SK-N-SH (cell line): ENCODE results near the gene CD34. TPM values are rescaled to one million over a fixed set of nuclear protein-coding genes. Genes with fewer than 3 reads are reported as not detected.

Source experiments
- CTCF ChIA-PET: fragments of 300-600, 350-600 bp; formaldehyde crosslinking; extraction: SDS; loops from one replicate; lab custom pipeline; 2021; lab: Yijun Ruan, JAX
- POLR2A ChIA-PET: fragments of 350-600 bp; sonication (Branson Sonifier 250); formaldehyde crosslinking; extraction: SDS; loops from one replicate; lab custom pipeline; 2020; ENCODE audit warnings: antibody characterized with exemption, inconsistent platforms; lab: Yijun Ruan, JAX
- DNase-seq: peaks from one replicate; pipeline ENCODE4 v3.0.0; 2012
- H2AFZ ChIP-seq: fragments of 200-600 bp; sonication (generic); 2 replicates; pipeline ENCODE4 v1.8.1; 2016; ENCODE audit warnings: antibody characterized with exemption, mild to moderate bottlenecking, low read depth
- H3F3A ChIP-seq: fragments of 200-600 bp; sonication (generic); replicated peaks from 2 replicates; pipeline ENCODE3; 2016; ENCODE audit warnings: antibody characterized with exemption, mild to moderate bottlenecking; ENCODE audit not compliant: insufficient read depth
- H3K27ac ChIP-seq, 2 experiments: fragments of 200-500 bp in 1 of 2; fragments of 200-600 bp in 1 of 2; sonication (Bioruptor generic) in 1 of 2; sonication (generic), shearing (Covaris generic) in 1 of 2; 2 replicates each; pipeline versions ENCODE4 v1.5.1 to v1.6.1; 2014 to 2016; ENCODE audit warnings: low read depth in 2 of 2, inconsistent platforms in 1 of 2, low read length in 1 of 2, mild to moderate bottlenecking in 1 of 2, mixed read lengths in 1 of 2
- H3K27me3 ChIP-seq: fragments of 200-600 bp; sonication (generic), shearing (Covaris generic); 2 replicates; pipeline ENCODE4 v1.6.1; 2016; ENCODE audit warnings: mixed run types; ENCODE audit not compliant: insufficient read depth
- H3K36me3 ChIP-seq, 2 experiments: fragments of 200-500 bp in 1 of 2; fragments of 200-600 bp in 1 of 2; sonication (Bioruptor generic) in 1 of 2; sonication (generic) in 1 of 2; replicated peaks in 1 of 2; 2 replicates each; pipeline versions ENCODE3 to v1.5.1; 2014 to 2016; ENCODE audit warnings: low read length in 1 of 2, mild to moderate bottlenecking in 1 of 2; ENCODE audit not compliant: insufficient read depth in 2 of 2, control insufficient read depth in 1 of 2
- H3K4me1 ChIP-seq, 2 experiments: fragments of 200-500 bp in 1 of 2; fragments of 200-600 bp in 1 of 2; sonication (Bioruptor generic) in 1 of 2; sonication (generic), shearing (Covaris generic) in 1 of 2; 2 replicates each; pipeline versions ENCODE4 v1.5.1 to v1.6.1; 2014 to 2016; ENCODE audit warnings: low read depth in 1 of 2, low read length in 1 of 2, mixed run types in 1 of 2; ENCODE audit not compliant: insufficient read depth in 2 of 2, control insufficient read depth in 1 of 2
- H3K4me2 ChIP-seq: fragments of 200-600 bp; sonication (generic), shearing (Covaris generic); 2 replicates; pipeline ENCODE4 v1.6.1; 2017; ENCODE audit warnings: mixed run types
- H3K4me3 ChIP-seq, 2 experiments: fragments of 200-500 bp in 1 of 2; fragments of 200-600 bp in 1 of 2; sonication (Bioruptor generic) in 1 of 2; sonication (generic), shearing (Covaris generic) in 1 of 2; 2 replicates each; pipeline versions ENCODE4 v1.5.1 to v1.8.1; 2014 to 2016; ENCODE audit warnings: low read depth in 2 of 2, inconsistent platforms in 1 of 2, low read length in 1 of 2, mild to moderate bottlenecking in 1 of 2, mixed read lengths in 1 of 2, moderate library complexity in 1 of 2
- H3K79me2 ChIP-seq: fragments of 200-600 bp; sonication (generic); 2 replicates; pipeline ENCODE4 v1.8.1; 2017; ENCODE audit warnings: mild to moderate bottlenecking; ENCODE audit not compliant: insufficient read depth
- H3K9ac ChIP-seq: fragments of 200-600 bp; sonication (generic); 2 replicates; pipeline ENCODE4 v1.6.1; 2017; ENCODE audit warnings: mixed run types
- H3K9me2 ChIP-seq: fragments of 200-600 bp; sonication (generic); 2 replicates; pipeline ENCODE4 v1.6.1; 2017; ENCODE audit warnings: mixed run types
- H3K9me3 ChIP-seq: fragments of 200-600 bp; sonication (generic); 2 replicates; pipeline ENCODE4 v1.6.1; 2017; ENCODE audit warnings: mixed run types, mild to moderate bottlenecking, moderate library complexity
- H4K20me1 ChIP-seq: fragments of 200-600 bp; sonication (generic); 2 replicates; pipeline ENCODE4 v1.6.1; 2017; ENCODE audit warnings: mild to moderate bottlenecking, mixed run types; ENCODE audit not compliant: insufficient read depth
- ELF1 ChIP-seq: IDR thresholded peaks from 2 replicates; pipeline ENCODE4 v1.4.0; 2012
- EP300 ChIP-seq, 2 experiments: IDR thresholded peaks; 2 replicates each; pipeline versions ENCODE4 v1.4.0 to v1.6.1; 2012; ENCODE audit warnings: borderline replicate concordance in 1 of 2, low read depth in 1 of 2, low read length in 1 of 2
- EZH2phosphoT487 ChIP-seq: fragments of 200-600 bp; sonication (generic); IDR thresholded peaks from 2 replicates; pipeline ENCODE4 v1.6.1; 2017; ENCODE audit warnings: low read depth, mixed run types, mild to moderate bottlenecking, antibody characterized with exemption, moderate library complexity, borderline replicate concordance
- FOXJ3 ChIP-seq: sonication (generic); formaldehyde crosslinking; IDR thresholded peaks from 2 replicates; pipeline ENCODE4 v1.5.1; 2020; ENCODE audit warnings: mild to moderate bottlenecking, missing genetic modification reagents
- GABPA ChIP-seq: IDR thresholded peaks from 2 replicates; pipeline ENCODE4 v1.4.0; 2012; ENCODE audit warnings: low read depth, mild to moderate bottlenecking
- IRF3 ChIP-seq: fragments of 150-350 bp; IDR thresholded peaks from 2 replicates; pipeline ENCODE4 v1.6.1; 2016; ENCODE audit warnings: mild to moderate bottlenecking, low read depth, low read length
- JUND ChIP-seq: IDR thresholded peaks from 2 replicates; pipeline ENCODE4 v1.4.0; 2012
- MAX ChIP-seq: IDR thresholded peaks from 2 replicates; pipeline ENCODE4 v1.4.0; 2012; ENCODE audit warnings: low read depth
- MEF2A ChIP-seq: IDR thresholded peaks from 2 replicates; pipeline ENCODE4 v1.4.0; 2012; ENCODE audit warnings: low read depth, borderline replicate concordance
- MXI1 ChIP-seq: IDR thresholded peaks from 2 replicates; pipeline ENCODE4 v1.6.1; 2012; ENCODE audit warnings: mild to moderate bottlenecking, low read depth, low read length, improper control_type of control experiment
- NRF1 ChIP-seq: IDR thresholded peaks from 2 replicates; pipeline ENCODE4 v1.6.1; 2012; ENCODE audit warnings: low read depth, mild to moderate bottlenecking, low read length
- RFX5 ChIP-seq: IDR thresholded peaks from 2 replicates; pipeline ENCODE4 v1.6.1; 2012; ENCODE audit warnings: mild to moderate bottlenecking, improper control_type of control experiment, low read length
- RXRA ChIP-seq: IDR thresholded peaks from 2 replicates; pipeline ENCODE4 v1.4.0; 2012; ENCODE audit warnings: low read depth, mild to moderate bottlenecking, borderline replicate concordance
- SIN3A ChIP-seq: IDR thresholded peaks from 2 replicates; pipeline ENCODE4 v1.6.1; 2012; ENCODE audit warnings: low read depth, mild to moderate bottlenecking, low read length, moderate library complexity, borderline replicate concordance
- SMC3 ChIP-seq: IDR thresholded peaks from 2 replicates; pipeline ENCODE4 v1.6.1; 2012; ENCODE audit warnings: low read depth, low read length, improper control_type of control experiment
- TAF1 ChIP-seq: IDR thresholded peaks from 2 replicates; pipeline ENCODE4 v1.6.1; 2012; ENCODE audit warnings: low read depth, mild to moderate bottlenecking, low read length, moderate library complexity, borderline replicate concordance
- USF1 ChIP-seq: IDR thresholded peaks from 2 replicates; pipeline ENCODE4 v1.4.0; 2012; ENCODE audit warnings: low read depth, borderline replicate concordance
- USF2 ChIP-seq: fragments of 150-350 bp; IDR thresholded peaks from 2 replicates; pipeline ENCODE4 v1.6.1; 2017; ENCODE audit warnings: antibody characterized with exemption, low read length, low read depth, borderline replicate concordance
- WGBS: methylation state at CpG from one replicate; pipeline ENCODE4 v1.1.6; 2017; ENCODE audit warnings: low lambda C conversion rate; 5-methylcytosine and 5-hydroxymethylcytosine counted together
- polyA plus RNA-seq, 3 experiments: library from polyadenylated mRNA; depleted of rRNA; stranded (reverse); fragments of >200 nt; gene quantifications; 2 replicates each; pipeline ENCODE4 v1.2.3, GENCODE V29; 2012
- TF ChIP-seq, protein P1 (sequence below): fragments of 200-600 bp; sonication (generic); IDR thresholded peaks from 2 replicates; pipeline ENCODE4 v1.6.1; 2017; ENCODE audit warnings: antibody characterized with exemption, mild to moderate bottlenecking, moderate library complexity

CD34 gene
- polyA plus RNA-seq, 1 of the 3 experiments (the other 2 are of a cell fraction), result 0.59 TPM

- Histone ChIP-seq H3K9me2 (no peaks in the 10 kb centered on the region), H3K27me3 (no peaks in the 10 kb centered on the region), H3K9ac (no peak overlapping the region), H3K9me3 (no peaks in the 10 kb centered on the region), H2AFZ (no peak overlapping the region), H4K20me1 (no peaks in the 10 kb centered on the region), H3K36me3 (no peaks in the 10 kb centered on the region), H3K4me1 (no peaks in the 10 kb centered on the region)
- ChIA-PET POLR2A (no interaction called here), CTCF (no interaction called here)
- DNase-seq, result no peak
- 78% methylated on average over 2 of the region's 2 CpGs for WGBS
- TF ChIP-seq USF2 (no peak), MXI1 (no peak), SIN3A (no peak), MEF2A (no peak), USF1 (no peak), MAX (no peak), SMC3 (no peak), EP300 (IDR thresholded peaks at IDR 0.05; ENCODE audit: borderline replicate concordance in 1 of 2, low read depth in 1 of 2, low read length in 1 of 2) (no peak), IRF3 (no peak), JUND (no peak), GABPA (no peak)
- TF ChIP-seq, protein P1, sequence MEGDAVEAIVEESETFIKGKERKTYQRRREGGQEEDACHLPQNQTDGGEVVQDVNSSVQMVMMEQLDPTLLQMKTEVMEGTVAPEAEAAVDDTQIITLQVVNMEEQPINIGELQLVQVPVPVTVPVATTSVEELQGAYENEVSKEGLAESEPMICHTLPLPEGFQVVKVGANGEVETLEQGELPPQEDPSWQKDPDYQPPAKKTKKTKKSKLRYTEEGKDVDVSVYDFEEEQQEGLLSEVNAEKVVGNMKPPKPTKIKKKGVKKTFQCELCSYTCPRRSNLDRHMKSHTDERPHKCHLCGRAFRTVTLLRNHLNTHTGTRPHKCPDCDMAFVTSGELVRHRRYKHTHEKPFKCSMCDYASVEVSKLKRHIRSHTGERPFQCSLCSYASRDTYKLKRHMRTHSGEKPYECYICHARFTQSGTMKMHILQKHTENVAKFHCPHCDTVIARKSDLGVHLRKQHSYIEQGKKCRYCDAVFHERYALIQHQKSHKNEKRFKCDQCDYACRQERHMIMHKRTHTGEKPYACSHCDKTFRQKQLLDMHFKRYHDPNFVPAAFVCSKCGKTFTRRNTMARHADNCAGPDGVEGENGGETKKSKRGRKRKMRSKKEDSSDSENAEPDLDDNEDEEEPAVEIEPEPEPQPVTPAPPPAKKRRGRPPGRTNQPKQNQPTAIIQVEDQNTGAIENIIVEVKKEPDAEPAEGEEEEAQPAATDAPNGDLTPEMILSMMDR, result no peak
- TF ChIP-seq, all 33 proteins: peak for 0
- Histone ChIP-seq H3K27ac (no peak overlapping the region), H3F3A (no peaks in the 10 kb centered on the region), H3K4me3 (no peak overlapping the region), H3K79me2 (peaks cover 3% of the 10 kb centered on the region; the same call in 1 of the 2 replicates), H3K4me2 (no peak overlapping the region)
These were observed 66.6 kb downstream of the CD34 start for GRCh38 chr1:207844371-207844770.

GRCh38 chr1:207842506-207842905 lies 68.4 kb downstream of the CD34 start:
- peaks cover 3% of the 10 kb centered on the region; the same call in 1 of the 2 replicates for H3K79me2 ChIP-seq
- H3K9me3 ChIP-seq, result no peaks in the 10 kb centered on the region
- H3K4me2 ChIP-seq, result no peak overlapping the region
- ChIA-PET POLR2A (no interaction called here), CTCF (interaction anchor here (0.8 to 3.3 kb wide), 3 partner anchors 13 to 46 kb away, joined by 5 to 16 read pairs (median 13); no protein-coding TSS in a partner anchor)
- H3K4me3 ChIP-seq, result no peak overlapping the region
- no peak for DNase-seq
- H3K9ac ChIP-seq, result no peak overlapping the region
- no peaks in the 10 kb centered on the region for H3F3A ChIP-seq
- H3K27me3 ChIP-seq, result no peaks in the 10 kb centered on the region
- H4K20me1 ChIP-seq, result no peaks in the 10 kb centered on the region
- no peaks in the 10 kb centered on the region for H3K36me3 ChIP-seq
- WGBS, result 98% methylated on average over 5 of the region's 6 CpGs
- no peak overlapping the region for H3K27ac ChIP-seq
- peaks cover 0 to 3% of the 10 kb centered on the region in 2 experiments; a peak in 1 of 4 replicates for H3K4me1 ChIP-seq
- H3K9me2 ChIP-seq, result no peaks in the 10 kb centered on the region
- no peak overlapping the region for H2AFZ ChIP-seq
- TF ChIP-seq TAF1, result no peak
- no peak for TF ChIP-seq USF1
- TF ChIP-seq RXRA, result no peak
- TF ChIP-seq ELF1, result no peak
- TF ChIP-seq USF2, result no peak
- TF ChIP-seq FOXJ3, result no peak
- no peak for TF ChIP-seq RFX5
- TF ChIP-seq EP300 (IDR thresholded peaks at IDR 0.05; ENCODE audit: borderline replicate concordance in 1 of 2, low read depth in 1 of 2, low read length in 1 of 2), result no peak
- no peak for TF ChIP-seq NRF1
- no peak for TF ChIP-seq EZH2phosphoT487
